K562 (cell line): ENCODE measurements around the gene ITPR3. TPM values are rescaled to one million over a fixed set of nuclear protein-coding genes. Genes with fewer than 3 reads are reported as not detected.

ENCODE experiments used
- BMI1 ChIP-seq: fragments of 150-350 bp; IDR thresholded peaks from 2 replicates; pipeline ENCODE4 v1.6.1; 2014; ENCODE audit warnings: low read length
- CHD4 ChIP-seq: fragments of 200-600 bp; sonication (generic); IDR thresholded peaks from 3 replicates; pipeline ENCODE4 v1.6.1; 2012; ENCODE audit warnings: low read depth, mild to moderate bottlenecking, mixed read lengths, low read length, inconsistent platforms; ENCODE audit not compliant: insufficient read depth, insufficient replicate concordance, poor library complexity, severe bottlenecking
- GABPB2 ChIP-seq: fragments of 250-450 bp; sonication (Bioruptor Pico); conservative IDR thresholded peaks from 2 replicates; pipeline ENCODE4 v1.5.1; 2021; ENCODE audit warnings: mild to moderate bottlenecking
- HNRNPL ChIP-seq: fragments of 200-400 bp; formaldehyde crosslinking; IDR thresholded peaks from 2 replicates; pipeline ENCODE4 v1.6.1; 2017; ENCODE audit warnings: low read depth, mild to moderate bottlenecking, low read length
- KLF16 ChIP-seq: IDR thresholded peaks from 2 replicates; pipeline ENCODE4 v1.6.1; 2016; ENCODE audit warnings: antibody characterized with exemption
- PHF20 ChIP-seq: fragments of 450-650 bp; IDR thresholded peaks from 2 replicates; pipeline ENCODE4 v1.6.1; 2018; ENCODE audit not compliant: partially characterized antibody
- POLR2A ChIP-seq: fragments of 450-650 bp; conservative IDR thresholded peaks from 2 replicates; pipeline ENCODE4 v1.6.1; 2016
- PYGO2 ChIP-seq: fragments of 450-650 bp; IDR thresholded peaks from 2 replicates; pipeline ENCODE4 v1.6.1; 2016; ENCODE audit warnings: mild to moderate bottlenecking, missing genetic modification characterization, moderate library complexity, missing compliant biosample characterization
- RERE ChIP-seq: sonication (generic); formaldehyde crosslinking; IDR thresholded peaks from 2 replicates; pipeline ENCODE4 v1.8.0; 2023; ENCODE audit warnings: missing genetic modification reagents, mild to moderate bottlenecking, borderline replicate concordance
- TAF15 ChIP-seq: fragments of 200-400 bp; formaldehyde crosslinking; IDR thresholded peaks from 2 replicates; pipeline ENCODE4 v1.6.1; 2017; ENCODE audit warnings: mild to moderate bottlenecking, low read depth, low read length, moderate library complexity
- ZNF184 ChIP-seq: sonication (generic); formaldehyde crosslinking; IDR thresholded peaks from 2 replicates; pipeline ENCODE4 v1.5.0; 2020; ENCODE audit warnings: missing genetic modification reagents
- ZNF41 ChIP-seq: fragments of 250-450 bp; sonication (Bioruptor Pico); conservative IDR thresholded peaks from 2 replicates; pipeline ENCODE4 v1.4.0; 2020; ENCODE audit warnings: mild to moderate bottlenecking
- ZZZ3 ChIP-seq: fragments of 450-650 bp; IDR thresholded peaks from 2 replicates; pipeline ENCODE4 v1.6.1; 2016; ENCODE audit warnings: antibody characterized with exemption, mild to moderate bottlenecking, moderate library complexity
- polyA plus RNA-seq, 8 experiments: library from polyadenylated mRNA; depleted of rRNA in 4 of 8; stranded (reverse) in 5 of 8; unstranded in 3 of 8; fragments of >200 nt; fragmentation: Nextera tagmentation in 2 of 8; fragmentation: Illumina TruSeq in 1 of 8; extraction: Ambion mirVana in 2 of 8; extraction: Trizol in 1 of 8; gene quantifications; 2 replicates each; pipeline versions ENCODE4 v1.2.1 to v1.2.3, GENCODE V29; 2011 to 2014; ENCODE audit warnings: inconsistent platforms in 1 of 8, missing spikeins in 1 of 8
- total RNA-seq, 7 experiments: library from RNA; depleted of rRNA in 6 of 7; stranded (reverse); fragments of >200 nt in 6 of 7; fragmentation: Illumina TruSeq in 2 of 7; extraction: Trizol in 2 of 7; gene quantifications; 2 replicates each; pipeline versions ENCODE4 v1.2.1 to v1.2.3, GENCODE V29; 2011 to 2021; ENCODE audit warnings: low replicate concordance in 1 of 7
- TF ChIP-seq, protein P1 (sequence below): IDR thresholded peaks from 2 replicates; pipeline ENCODE4 v1.6.1; 2011; ENCODE audit warnings: borderline replicate concordance, low read depth, mild to moderate bottlenecking, moderate library complexity, low read length; ENCODE audit not compliant: insufficient read depth, poor library complexity, severe bottlenecking
- TF ChIP-seq, protein P2 (sequence below), 3 experiments: fragments of 200-800 bp in 1 of 3; fragments of 250-450 bp in 1 of 3; fragments of 450-650 bp in 1 of 3; sonication (Bioruptor Pico) in 1 of 3; sonication (Bioruptor generic) in 1 of 3; formaldehyde crosslinking in 1 of 3; IDR thresholded peaks; 2 replicates each; pipeline versions ENCODE4 v1.6.1 to v1.8.0; 2016 to 2022; ENCODE audit warnings: mild to moderate bottlenecking in 2 of 3, missing genetic modification characterization in 2 of 3, missing compliant biosample characterization in 1 of 3, moderate library complexity in 1 of 3

ITPR3 gene
- total and polyA plus RNA-seq, 9 of the 15 experiments (the other 6 are each of a cell fraction or from before 2014, with no cell fraction given) = 0.39 to 35.7 (median 13.2) TPM

DNA sequence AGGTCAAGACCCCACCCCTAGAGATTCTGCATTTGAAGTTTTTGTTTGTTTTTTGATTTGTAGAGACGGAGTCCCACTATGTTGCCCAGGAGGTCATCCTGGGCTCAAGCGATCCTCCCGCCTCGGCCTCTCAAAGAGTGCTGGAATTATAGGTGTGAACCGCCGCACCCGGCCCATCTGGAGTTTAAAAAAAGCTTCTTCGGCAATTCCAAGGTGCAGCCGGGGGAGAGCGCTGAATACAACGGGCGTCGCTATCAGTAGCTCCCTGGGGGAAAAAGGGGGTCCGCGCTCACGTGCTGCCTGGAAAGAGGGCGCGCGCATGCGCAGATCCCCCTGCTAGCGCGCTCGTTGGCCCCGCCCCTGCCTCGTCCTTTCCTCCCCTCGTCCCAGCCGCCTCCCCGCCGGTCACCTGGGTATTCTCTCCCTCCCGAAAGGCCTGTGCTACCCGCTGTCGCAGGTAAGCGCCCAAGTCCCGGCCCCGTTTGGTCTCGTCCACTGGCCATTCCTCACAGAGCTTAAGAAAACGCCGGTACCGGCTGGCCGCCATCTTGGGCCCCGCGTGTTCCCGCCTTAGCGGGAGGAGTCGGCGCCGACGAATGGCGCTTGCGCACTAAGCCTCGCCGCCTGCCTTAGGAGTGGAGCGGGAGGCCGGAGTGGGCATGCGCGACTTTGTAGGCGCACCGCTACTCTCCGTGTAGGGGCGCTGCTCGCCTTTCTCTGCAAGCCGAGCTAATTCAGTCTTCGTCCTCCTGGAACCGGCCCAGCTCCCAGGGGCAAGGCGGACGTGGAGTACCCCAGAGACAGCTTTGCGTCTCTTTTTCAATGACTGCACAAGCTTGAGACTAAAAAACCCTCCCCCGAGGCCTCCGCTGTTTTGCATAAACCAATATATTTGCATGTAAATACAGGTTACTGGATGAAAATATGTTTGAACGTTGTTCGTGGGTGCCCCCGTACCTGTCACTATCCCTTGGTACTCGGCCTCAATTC is 90.3 kb downstream of the ITPR3 start, which contains the start of gene UQCC2 (continued):
- TF ChIP-seq, protein P1, sequence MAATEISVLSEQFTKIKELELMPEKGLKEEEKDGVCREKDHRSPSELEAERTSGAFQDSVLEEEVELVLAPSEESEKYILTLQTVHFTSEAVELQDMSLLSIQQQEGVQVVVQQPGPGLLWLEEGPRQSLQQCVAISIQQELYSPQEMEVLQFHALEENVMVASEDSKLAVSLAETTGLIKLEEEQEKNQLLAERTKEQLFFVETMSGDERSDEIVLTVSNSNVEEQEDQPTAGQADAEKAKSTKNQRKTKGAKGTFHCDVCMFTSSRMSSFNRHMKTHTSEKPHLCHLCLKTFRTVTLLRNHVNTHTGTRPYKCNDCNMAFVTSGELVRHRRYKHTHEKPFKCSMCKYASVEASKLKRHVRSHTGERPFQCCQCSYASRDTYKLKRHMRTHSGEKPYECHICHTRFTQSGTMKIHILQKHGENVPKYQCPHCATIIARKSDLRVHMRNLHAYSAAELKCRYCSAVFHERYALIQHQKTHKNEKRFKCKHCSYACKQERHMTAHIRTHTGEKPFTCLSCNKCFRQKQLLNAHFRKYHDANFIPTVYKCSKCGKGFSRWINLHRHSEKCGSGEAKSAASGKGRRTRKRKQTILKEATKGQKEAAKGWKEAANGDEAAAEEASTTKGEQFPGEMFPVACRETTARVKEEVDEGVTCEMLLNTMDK = peak; percentile 67
- TF ChIP-seq ZZZ3 (no peak), PHF20 (no peak), PYGO2 (no peak), RERE (CRISPR knock-in tag) (no peak), POLR2A (peak; percentile 99), GABPB2 (CRISPR knock-in tag) (no peak), ZNF41 (CRISPR knock-in tag) (no peak), ZNF184 (CRISPR knock-in tag) (no peak), KLF16 (no peak), TAF15 (no peak), BMI1 (no peak; the same call in 1 of the 2 replicates), CHD4 (no peak), HNRNPL (no peak)
- TF ChIP-seq, protein P2, sequence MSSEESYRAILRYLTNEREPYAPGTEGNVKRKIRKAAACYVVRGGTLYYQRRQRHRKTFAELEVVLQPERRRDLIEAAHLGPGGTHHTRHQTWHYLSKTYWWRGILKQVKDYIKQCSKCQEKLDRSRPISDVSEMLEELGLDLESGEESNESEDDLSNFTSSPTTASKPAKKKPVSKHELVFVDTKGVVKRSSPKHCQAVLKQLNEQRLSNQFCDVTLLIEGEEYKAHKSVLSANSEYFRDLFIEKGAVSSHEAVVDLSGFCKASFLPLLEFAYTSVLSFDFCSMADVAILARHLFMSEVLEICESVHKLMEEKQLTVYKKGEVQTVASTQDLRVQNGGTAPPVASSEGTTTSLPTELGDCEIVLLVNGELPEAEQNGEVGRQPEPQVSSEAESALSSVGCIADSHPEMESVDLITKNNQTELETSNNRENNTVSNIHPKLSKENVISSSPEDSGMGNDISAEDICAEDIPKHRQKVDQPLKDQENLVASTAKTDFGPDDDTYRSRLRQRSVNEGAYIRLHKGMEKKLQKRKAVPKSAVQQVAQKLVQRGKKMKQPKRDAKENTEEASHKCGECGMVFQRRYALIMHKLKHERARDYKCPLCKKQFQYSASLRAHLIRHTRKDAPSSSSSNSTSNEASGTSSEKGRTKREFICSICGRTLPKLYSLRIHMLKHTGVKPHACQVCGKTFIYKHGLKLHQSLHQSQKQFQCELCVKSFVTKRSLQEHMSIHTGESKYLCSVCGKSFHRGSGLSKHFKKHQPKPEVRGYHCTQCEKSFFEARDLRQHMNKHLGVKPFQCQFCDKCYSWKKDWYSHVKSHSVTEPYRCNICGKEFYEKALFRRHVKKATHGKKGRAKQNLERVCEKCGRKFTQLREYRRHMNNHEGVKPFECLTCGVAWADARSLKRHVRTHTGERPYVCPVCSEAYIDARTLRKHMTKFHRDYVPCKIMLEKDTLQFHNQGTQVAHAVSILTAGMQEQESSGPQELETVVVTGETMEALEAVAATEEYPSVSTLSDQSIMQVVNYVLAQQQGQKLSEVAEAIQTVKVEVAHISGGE (CRISPR knock-in tag; IDR thresholded peaks at IDR 0.05) = no peak; a peak in 1 of 6 replicates
